IPS DF 4.7 (cell line): ENCODE data around the gene DNAJC4.

Experiments used
- DNase-seq: peaks from one replicate; pipeline ENCODE4 v3.0.0-alpha.2; 2013; ENCODE audit warnings: low spot score; ENCODE audit errors: extremely low read depth

Gene DNAJC4

GRCh38 chr11:64275841-64276240 is 45.5 kb downstream of the DNAJC4 start:
- no peak for DNase-seq

GRCh38 chr11:64276653-64277431 is 46.5 kb downstream of the DNAJC4 start:
- no peak for DNase-seq

DNA sequence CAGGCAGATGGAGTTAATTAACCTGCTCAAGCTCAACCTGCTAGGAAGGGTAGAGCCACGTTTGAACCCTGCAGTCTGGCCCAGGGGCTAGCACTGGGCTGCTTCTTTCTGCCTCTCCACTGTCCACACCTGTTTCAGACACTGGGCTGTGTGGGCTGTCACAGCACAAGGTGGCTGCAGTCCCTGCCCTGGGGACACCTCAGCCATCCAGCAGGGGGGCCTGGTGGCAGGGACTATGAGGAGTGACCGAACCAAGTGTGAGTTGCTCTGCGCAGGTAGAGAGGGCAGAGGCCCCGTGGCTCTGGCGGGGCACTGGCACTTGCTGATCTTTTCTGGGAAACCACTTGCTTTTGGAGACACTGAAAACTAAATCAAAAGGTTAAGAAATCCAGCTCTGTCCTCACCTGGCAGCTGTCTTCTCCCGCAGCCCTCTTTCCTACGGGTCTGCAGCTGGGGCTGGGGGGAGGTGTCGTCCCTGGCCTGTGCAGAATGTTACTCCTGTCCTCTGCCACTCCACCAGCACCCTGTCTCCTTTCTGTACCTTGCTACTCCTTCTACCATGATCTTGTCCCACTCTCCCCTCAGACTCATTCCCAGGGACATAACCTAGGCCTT is 48.3 kb downstream of the DNAJC4 start:
- no peak for DNase-seq

DNA sequence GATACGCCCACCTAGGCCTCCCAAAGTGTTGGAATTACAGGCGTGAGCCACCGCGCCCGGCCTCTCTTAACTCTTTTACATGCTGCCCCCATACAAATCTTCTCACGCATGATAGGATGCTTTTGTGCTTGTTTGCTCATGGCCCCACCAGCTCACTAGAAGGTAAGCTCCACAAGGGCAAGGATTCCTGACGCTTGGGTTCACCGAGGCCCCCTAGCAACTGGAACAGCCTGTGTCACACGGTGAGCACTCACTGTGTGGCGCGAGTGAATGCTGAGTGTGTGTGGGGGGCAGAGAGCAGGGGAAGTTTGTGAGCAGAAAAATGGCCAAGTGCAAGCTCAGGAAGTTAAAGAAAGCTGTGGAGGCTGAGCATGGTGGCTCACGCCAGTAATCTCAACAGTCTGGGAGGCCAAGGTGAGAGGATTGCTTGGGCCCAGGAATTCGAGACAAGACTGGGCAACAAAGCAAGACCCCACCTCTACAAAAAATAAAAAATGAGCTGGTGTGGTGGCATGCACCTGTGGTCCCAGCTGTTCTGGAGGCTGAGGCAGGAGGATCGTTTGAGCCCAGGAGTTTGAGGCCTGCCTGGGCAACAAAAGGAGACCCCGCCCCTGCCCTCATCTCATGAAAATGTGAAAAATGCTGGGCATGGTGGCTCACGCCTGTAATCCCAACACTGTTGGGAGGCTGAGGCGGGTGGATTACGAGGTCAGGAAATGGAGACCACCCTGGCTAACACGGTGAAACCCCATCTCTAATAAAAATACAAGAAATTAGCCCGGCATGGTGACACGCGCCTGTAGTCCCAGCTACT is 51.8 kb downstream of the DNAJC4 start:
- DNase-seq, result no peak

GRCh38 chr11:64283092-64283491 is 52.7 kb downstream of the DNAJC4 start:
- DNase-seq, result no peak
